Measurements from ENCODE around the gene SLC9C2. TPM values are rescaled to one million over a fixed set of nuclear protein-coding genes. Genes with fewer than 3 reads are reported as not detected.
A peak's percentile ranks its signal among the peaks of the same experiment; 100 is the strongest.

The SLC9C2 gene
- total RNA-seq, 2 experiments from 2014 or later, result not detected

DNA sequence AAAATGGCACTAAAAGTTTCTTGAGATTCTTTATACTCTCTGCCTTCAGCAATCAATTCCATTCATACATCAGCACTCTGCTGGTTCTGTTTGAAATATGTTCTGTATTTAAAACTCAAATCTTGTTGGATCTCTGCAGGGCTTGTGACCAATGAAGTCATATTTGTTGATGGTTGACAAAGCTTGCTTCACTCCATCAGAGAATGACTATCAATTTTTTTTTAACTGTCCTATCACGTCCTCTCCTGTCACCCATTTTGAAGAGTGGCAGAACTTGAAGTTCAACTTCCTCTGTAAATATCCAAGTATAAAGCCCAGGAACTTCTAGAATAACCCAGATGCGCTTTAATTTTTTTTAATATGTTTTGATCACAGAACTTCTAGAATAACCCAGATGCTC lies 114.9 kb downstream of the SLC9C2 start:
- no peak overlapping the region for H3K27ac Mint-ChIP-seq
- H3K27me3 Mint-ChIP-seq, result no peaks in the 10 kb centered on the region
- ChIA-PET POLR2A (no interaction called here), CTCF (interaction anchor here (0.6 to 0.9 kb wide), 2 partner anchors 9 to 342 kb away, joined by 3 to 4 read pairs; no protein-coding TSS in a partner anchor)
- no peaks in the 10 kb centered on the region for H3K4me1 Mint-ChIP-seq (ENCODE audit: low read depth)
- no peak for DNase-seq
- intact Hi-C loops (cut with micrococcal nuclease), result no loop called here
- H3K9me3 Mint-ChIP-seq, result peaks cover under 1% of the 10 kb centered on the region
- H3K4me3 Mint-ChIP-seq, result no peak overlapping the region
- peaks cover 45% of the 10 kb centered on the region for H3K36me3 Mint-ChIP-seq

- CTCF ChIA-PET, result no interaction called here
- no peak overlapping the region for H3K27ac Mint-ChIP-seq
Measured at GRCh38 chr1:173485401-173485800, 117.5 kb downstream of the SLC9C2 start.

DNA sequence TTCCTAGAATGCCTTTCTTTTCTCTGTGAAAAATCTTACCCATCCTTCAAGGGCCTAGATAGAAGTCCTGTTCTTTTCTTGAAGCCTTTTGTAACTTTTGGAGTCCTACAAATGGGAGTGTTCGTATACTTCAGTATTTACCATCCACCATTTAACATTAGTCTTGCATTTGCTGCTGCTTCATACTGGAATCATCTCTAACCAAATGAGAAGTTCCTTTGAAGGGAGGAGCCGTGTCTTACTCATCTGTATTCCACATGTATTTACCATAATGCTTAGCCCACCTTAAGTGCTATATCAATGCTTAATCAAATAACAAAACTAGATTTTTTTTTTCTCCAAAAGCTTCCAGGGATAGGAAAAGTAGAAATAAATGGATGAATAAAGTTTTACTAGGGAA lies 118.6 kb downstream of the SLC9C2 start:
- Mint-ChIP-seq H3K9me3 (no peaks in the 10 kb centered on the region), H3K4me1 (ENCODE audit: low read depth) (peaks cover 24% of the 10 kb centered on the region), H3K27me3 (no peaks in the 10 kb centered on the region), H3K27ac (no peak overlapping the region), H3K4me3 (no peak overlapping the region), H3K36me3 (peaks cover 64% of the 10 kb centered on the region)
- ChIA-PET POLR2A (no interaction called here), CTCF (no interaction called here)
- no peak for DNase-seq
- intact Hi-C loops (cut with micrococcal nuclease), result no loop called here

More at GRCh38 chr1:173485401-173485800, 117.5 kb downstream of the SLC9C2 start:
- intact Hi-C loops (cut with micrococcal nuclease), result no loop called here
- Mint-ChIP-seq H3K36me3 (peaks cover 57% of the 10 kb centered on the region), H3K4me1 (ENCODE audit: low read depth) (peaks cover 14% of the 10 kb centered on the region), H3K27me3 (no peaks in the 10 kb centered on the region), H3K9me3 (no peaks in the 10 kb centered on the region), H3K4me3 (no peak overlapping the region)
- DNase-seq, result no peak
- POLR2A ChIA-PET, result interaction anchor here (0.5 kb wide), 1 partner anchor 35 kb away, joined by 3 read pairs; no protein-coding TSS in a partner anchor

GRCh38 chr1:173482683-173483082 lies 120.2 kb downstream of the SLC9C2 start:
- Mint-ChIP-seq H3K9me3 (no peaks in the 10 kb centered on the region), H3K4me1 (ENCODE audit: low read depth) (peaks cover 36% of the 10 kb centered on the region), H3K27me3 (no peaks in the 10 kb centered on the region), H3K27ac (no peak overlapping the region), H3K4me3 (no peak overlapping the region), H3K36me3 (peaks cover 55% of the 10 kb centered on the region)
- POLR2A ChIA-PET, result no interaction called here
- CTCF ChIA-PET, result no interaction called here
- DNase-seq, result no peak
- intact Hi-C loops (cut with micrococcal nuclease), result no loop called here

- CTCF ChIA-PET, result interaction anchor here (7.4 kb wide), 1 partner anchor 51 kb away, joined by 60 read pairs; no protein-coding TSS in a partner anchor
- H3K27me3 Mint-ChIP-seq, result no peaks in the 10 kb centered on the region
- no peak overlapping the region for H3K27ac Mint-ChIP-seq
- POLR2A ChIA-PET, result no interaction called here
- peaks cover 36% of the 10 kb centered on the region for H3K4me1 Mint-ChIP-seq (ENCODE audit: low read depth)
- H3K36me3 Mint-ChIP-seq, result peaks cover 42% of the 10 kb centered on the region
- no peak for DNase-seq
- H3K9me3 Mint-ChIP-seq, result no peaks in the 10 kb centered on the region
- no peak overlapping the region for H3K4me3 Mint-ChIP-seq
- intact Hi-C loops (cut with micrococcal nuclease), result no loop called here
Measured at GRCh38 chr1:173481195-173481772, 121.6 kb downstream of the SLC9C2 start.

GRCh38 chr1:173479649-173480048 lies 123.2 kb downstream of the SLC9C2 start:
- no peak for DNase-seq
- CTCF ChIA-PET, result interaction anchor here (1.5 to 7.4 kb wide), 2 partner anchors 49 to 391 kb away, joined by 3 to 60 read pairs; no protein-coding TSS in a partner anchor
- H3K27ac Mint-ChIP-seq, result no peak overlapping the region
- peaks cover 30% of the 10 kb centered on the region for H3K36me3 Mint-ChIP-seq
- H3K9me3 Mint-ChIP-seq, result no peaks in the 10 kb centered on the region
- POLR2A ChIA-PET, result no interaction called here
- intact Hi-C loops (cut with micrococcal nuclease), result loop anchor here (10.0 kb wide), 2 partner anchors 675 to 1515 kb away; partner anchors contain the start of genes CACYBP and RABGAP1L
- peak overlapping the region; percentile 10 for H3K4me3 Mint-ChIP-seq
- H3K27me3 Mint-ChIP-seq, result no peaks in the 10 kb centered on the region
- peaks cover 49% of the 10 kb centered on the region for H3K4me1 Mint-ChIP-seq (ENCODE audit: low read depth)

DNA sequence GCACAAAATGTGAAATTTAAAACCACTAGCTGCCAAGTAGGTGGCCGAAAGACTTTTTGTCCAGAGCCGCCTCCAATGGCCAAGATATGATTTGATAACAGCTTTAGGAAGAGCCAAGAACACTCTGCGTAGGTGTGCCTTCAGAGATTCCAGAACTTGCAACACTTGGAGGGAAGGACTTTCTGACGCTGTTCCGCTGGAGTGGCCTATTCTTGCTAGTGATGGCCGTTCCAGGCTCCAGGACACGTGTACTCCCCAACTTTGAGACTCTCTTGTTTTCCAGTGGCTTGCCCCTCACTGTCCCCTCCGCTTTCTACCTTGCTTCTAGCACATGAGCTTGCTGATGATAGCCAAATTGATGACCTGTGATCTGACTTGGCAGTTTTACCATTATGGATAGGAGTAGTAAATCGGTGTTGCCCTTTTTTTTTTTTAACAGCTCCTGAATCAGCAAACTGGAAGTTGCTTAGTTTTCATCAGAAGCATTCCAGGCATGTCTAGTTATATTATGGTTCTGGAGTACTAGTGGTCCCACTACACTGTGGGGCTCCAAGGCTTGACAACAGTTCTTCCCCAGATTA lies 124.7 kb downstream of the SLC9C2 start:
- Mint-ChIP-seq H3K36me3 (peaks cover 26% of the 10 kb centered on the region), H3K27ac (peak overlapping the region; percentile 78), H3K9me3 (no peaks in the 10 kb centered on the region), H3K4me3 (peak overlapping the region; percentile 84), H3K27me3 (no peaks in the 10 kb centered on the region), H3K4me1 (ENCODE audit: low read depth) (peaks cover 62% of the 10 kb centered on the region)
- intact Hi-C loops (cut with micrococcal nuclease), result loop anchor here (1.0 to 10.0 kb wide), 3 partner anchors 544 to 1517 kb away; partner anchors contain the start of genes CACYBP, RABGAP1L and RC3H1
- DNase-seq, result no peak
- ChIA-PET CTCF (interaction anchor here (1.4 to 7.4 kb wide), 3 partner anchors 9 to 393 kb away, joined by 3 to 60 read pairs (median 4); no protein-coding TSS in a partner anchor), POLR2A (interaction anchor here (1.4 to 2.7 kb wide), 4 partner anchors 12 to 390 kb away, joined by 4 to 15 read pairs (median 8); partner anchors contain the start of genes GAS5, KLHL20 and ZBTB37)

GRCh38 chr1:173477286-173478093 lies 125.4 kb downstream of the SLC9C2 start, which contains the start of gene PRDX6:
TSS of gene PRDX6 (plus strand) at chr1:173477335. CDS start at chr1:173477398, 63 bp downstream.
- CTCF ChIA-PET, result interaction anchor here (1.4 to 7.4 kb wide), 4 partner anchors 10 to 347 kb away, joined by 3 to 60 read pairs (median 6); partner anchors contain the start of genes CENPL, DARS2 and KLHL20

GRCh38 chr1:173476665-173477285 lies 126.1 kb downstream of the SLC9C2 start:
- Mint-ChIP-seq H3K4me1 (ENCODE audit: low read depth) (peaks cover 53% of the 10 kb centered on the region), H3K27me3 (no peaks in the 10 kb centered on the region)

More at GRCh38 chr1:173477286-173478093, 125.4 kb downstream of the SLC9C2 start, which contains the start of gene PRDX6:
- H3K27ac Mint-ChIP-seq, result peak within 1 kb of the TSS; percentile 90
- no peak for DNase-seq
- H3K27me3 Mint-ChIP-seq, result no peaks in the 10 kb centered on the region
- no peaks in the 10 kb centered on the region for H3K9me3 Mint-ChIP-seq
- H3K4me1 Mint-ChIP-seq (ENCODE audit: low read depth), result peaks cover 60% of the 10 kb centered on the region
- H3K4me3 Mint-ChIP-seq, result peak within 1 kb of the TSS; percentile 84
- intact Hi-C loops (cut with micrococcal nuclease), result loop anchor here (1.0 to 10.0 kb wide), 5 partner anchors 237 to 1517 kb away; partner anchors contain the start of genes CACYBP, CENPL, DARS2 and KLHL20
- peaks cover 23% of the 10 kb centered on the region for H3K36me3 Mint-ChIP-seq
- POLR2A ChIA-PET, result interaction anchor here (0.7 to 2.7 kb wide), 6 partner anchors 12 to 668 kb away, joined by 3 to 15 read pairs (median 6); partner anchors contain the start of genes GAS5, KLHL20 and ZBTB37

DNA sequence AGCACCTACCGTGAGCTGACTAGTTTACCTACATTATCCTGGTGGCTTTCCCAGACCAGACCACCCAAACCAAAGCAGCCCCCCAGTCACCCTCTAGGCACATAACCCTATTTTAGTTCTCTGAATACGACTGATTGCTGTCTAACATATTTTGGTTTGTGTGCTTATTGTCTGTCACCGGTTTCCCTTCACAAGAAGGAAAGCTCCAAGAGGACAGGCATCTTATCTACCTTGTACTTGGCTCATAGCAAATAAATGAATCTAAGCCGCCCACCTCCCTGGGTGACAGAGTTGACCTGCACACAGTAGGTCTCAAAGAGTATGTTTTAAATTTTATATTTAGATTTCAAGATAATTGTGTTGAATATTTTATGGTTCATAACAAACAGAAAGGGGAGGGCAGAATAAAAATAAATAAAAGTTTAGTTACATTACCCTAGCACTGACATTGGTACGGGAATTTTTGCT lies 126.6 kb downstream of the SLC9C2 start:
- Mint-ChIP-seq H3K27me3 (no peaks in the 10 kb centered on the region), H3K27ac (peak overlapping the region; percentile 90), H3K36me3 (peaks cover 26% of the 10 kb centered on the region), H3K4me3 (peak overlapping the region; percentile 81), H3K4me1 (ENCODE audit: low read depth) (peaks cover 50% of the 10 kb centered on the region), H3K9me3 (peaks cover 11% of the 10 kb centered on the region)
- intact Hi-C loops (cut with micrococcal nuclease), result loop anchor here (1.0 to 10.0 kb wide), 4 partner anchors 45 to 1519 kb away; partner anchors contain the start of genes CACYBP, RABGAP1L and ZBTB37
- ChIA-PET CTCF (interaction anchor here (0.9 to 7.4 kb wide), 5 partner anchors 46 to 734 kb away, joined by 3 to 60 read pairs (median 8); partner anchors contain the start of genes CENPL, DARS2 and KLHL20), POLR2A (interaction anchor here (0.7 to 2.7 kb wide), 6 partner anchors 21 to 944 kb away, joined by 3 to 15 read pairs (median 6); partner anchors contain the start of genes CENPL, DARS2, GAS5 and KLHL20)
- DNase-seq, result peak; percentile 18

More at GRCh38 chr1:173476665-173477285, 126.1 kb downstream of the SLC9C2 start:
- H3K36me3 Mint-ChIP-seq, result peaks cover 23% of the 10 kb centered on the region
- CTCF ChIA-PET, result interaction anchor here (0.9 to 7.4 kb wide), 5 partner anchors 46 to 735 kb away, joined by 3 to 60 read pairs (median 8); partner anchors contain the start of genes CENPL, DARS2 and KLHL20
- peak; percentile 90 for DNase-seq
- H3K9me3 Mint-ChIP-seq, result peaks cover 5% of the 10 kb centered on the region
- peak overlapping the region; percentile 90 for H3K27ac Mint-ChIP-seq
- POLR2A ChIA-PET, result interaction anchor here (0.7 to 2.7 kb wide), 6 partner anchors 22 to 944 kb away, joined by 3 to 15 read pairs (median 6); partner anchors contain the start of genes CENPL, DARS2, GAS5 and KLHL20
- intact Hi-C loops (cut with micrococcal nuclease), result loop anchor here (1.0 to 10.0 kb wide), 6 partner anchors 45 to 1518 kb away; partner anchors contain the start of genes CACYBP, CENPL, DARS2 and KLHL20
- peak overlapping the region; percentile 84 for H3K4me3 Mint-ChIP-seq

Data from activated CD4-positive, alpha-beta memory T cell treated with anti-CD3 and anti-CD28 coated beads for 36 hours (primary cell).